LNCAP (cell line): ENCODE data around the gene HSPA2.

Source experiments
- TF ChIP-seq, protein P1 (sequence below): fragments of 450-650 bp; IDR thresholded peaks from 2 replicates; pipeline ENCODE4 v1.5.1; 2017; ENCODE audit warnings: mild to moderate bottlenecking

The HSPA2 gene

DNA sequence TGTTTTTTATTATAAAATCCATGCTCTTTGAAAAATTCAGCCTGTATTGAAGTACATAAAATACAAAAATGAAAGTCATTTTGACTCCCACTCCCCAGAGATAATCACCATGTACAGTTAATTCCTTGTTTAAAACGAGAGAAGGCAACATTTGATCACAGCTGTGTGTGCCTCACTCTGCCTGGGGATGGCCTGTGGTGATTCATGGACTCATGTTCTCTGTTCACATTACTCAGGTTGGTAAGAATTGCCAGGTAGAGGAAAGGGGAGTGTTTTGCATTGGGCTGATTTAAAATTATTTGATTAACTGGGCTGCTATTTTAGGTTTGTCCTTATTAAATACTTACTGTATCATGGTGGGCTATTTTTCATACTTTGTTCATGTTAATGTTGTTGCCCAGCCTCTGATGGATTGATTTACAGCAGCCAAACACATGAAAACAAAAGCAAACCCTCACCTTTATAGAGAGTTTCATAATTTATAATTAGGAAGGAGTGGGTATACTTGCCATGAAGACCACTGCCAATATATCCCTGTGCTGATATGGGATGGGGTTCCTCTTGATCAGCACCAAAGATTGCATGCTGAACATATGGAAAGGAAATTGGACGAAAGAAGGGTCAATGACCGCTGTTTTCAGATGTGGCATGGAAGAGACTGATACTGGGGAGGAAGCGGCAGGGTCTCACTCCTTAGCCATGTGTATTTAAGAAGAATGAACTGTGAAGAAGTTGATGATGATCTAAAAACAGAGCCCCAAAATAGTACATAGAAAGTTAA is 33.0 kb upstream of the HSPA2 start:
- TF ChIP-seq, protein P1, sequence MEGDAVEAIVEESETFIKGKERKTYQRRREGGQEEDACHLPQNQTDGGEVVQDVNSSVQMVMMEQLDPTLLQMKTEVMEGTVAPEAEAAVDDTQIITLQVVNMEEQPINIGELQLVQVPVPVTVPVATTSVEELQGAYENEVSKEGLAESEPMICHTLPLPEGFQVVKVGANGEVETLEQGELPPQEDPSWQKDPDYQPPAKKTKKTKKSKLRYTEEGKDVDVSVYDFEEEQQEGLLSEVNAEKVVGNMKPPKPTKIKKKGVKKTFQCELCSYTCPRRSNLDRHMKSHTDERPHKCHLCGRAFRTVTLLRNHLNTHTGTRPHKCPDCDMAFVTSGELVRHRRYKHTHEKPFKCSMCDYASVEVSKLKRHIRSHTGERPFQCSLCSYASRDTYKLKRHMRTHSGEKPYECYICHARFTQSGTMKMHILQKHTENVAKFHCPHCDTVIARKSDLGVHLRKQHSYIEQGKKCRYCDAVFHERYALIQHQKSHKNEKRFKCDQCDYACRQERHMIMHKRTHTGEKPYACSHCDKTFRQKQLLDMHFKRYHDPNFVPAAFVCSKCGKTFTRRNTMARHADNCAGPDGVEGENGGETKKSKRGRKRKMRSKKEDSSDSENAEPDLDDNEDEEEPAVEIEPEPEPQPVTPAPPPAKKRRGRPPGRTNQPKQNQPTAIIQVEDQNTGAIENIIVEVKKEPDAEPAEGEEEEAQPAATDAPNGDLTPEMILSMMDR: no peak

DNA sequence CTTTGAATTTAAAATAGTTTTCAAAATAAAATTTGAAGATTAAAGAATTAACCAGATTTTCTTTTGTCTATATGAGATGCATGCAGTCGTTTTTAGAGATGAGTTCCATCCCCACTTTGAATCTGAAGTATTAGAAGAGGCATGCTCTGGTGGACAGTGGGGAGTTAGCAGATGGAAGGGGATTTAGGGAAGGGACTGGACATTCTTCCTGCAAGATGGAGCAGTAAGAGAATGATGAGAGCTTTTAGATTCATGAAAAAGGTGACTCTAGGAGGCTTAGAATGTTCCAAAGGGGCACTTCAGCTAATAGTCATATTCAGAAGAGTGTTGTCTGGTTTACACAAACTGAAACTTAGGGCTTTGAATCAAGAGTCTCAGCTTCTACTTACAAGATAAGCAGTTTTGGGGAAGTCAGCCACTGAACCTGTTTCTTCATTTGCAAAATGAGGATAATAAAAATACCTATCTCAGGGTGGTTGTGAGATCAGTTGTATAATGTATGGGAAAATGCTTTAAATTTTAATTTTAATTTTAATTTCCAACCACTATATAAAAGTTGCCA is 32.2 kb upstream of the HSPA2 start:
- TF ChIP-seq, protein P1: no peak

DNA sequence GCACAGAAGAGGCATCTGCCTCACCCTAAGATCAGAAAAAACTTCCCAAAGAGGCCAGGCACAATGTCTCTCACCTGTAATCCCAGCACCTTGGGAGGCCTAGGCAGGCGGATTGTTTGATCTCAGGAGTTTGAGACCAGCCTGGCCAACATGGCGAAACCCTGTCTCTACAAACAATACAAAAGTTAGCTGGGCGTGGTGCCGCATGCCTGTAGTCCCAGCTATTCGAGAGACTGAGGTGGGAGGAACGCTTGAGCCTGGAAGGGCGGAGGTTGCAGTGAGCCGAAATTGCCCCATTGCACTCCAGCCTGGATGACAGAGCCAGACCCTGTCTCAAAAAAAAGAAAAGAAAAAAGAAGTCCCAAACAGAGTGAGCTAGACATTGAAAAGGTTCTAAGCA is 31.5 kb upstream of the HSPA2 start:
- TF ChIP-seq, protein P1: no peak

DNA sequence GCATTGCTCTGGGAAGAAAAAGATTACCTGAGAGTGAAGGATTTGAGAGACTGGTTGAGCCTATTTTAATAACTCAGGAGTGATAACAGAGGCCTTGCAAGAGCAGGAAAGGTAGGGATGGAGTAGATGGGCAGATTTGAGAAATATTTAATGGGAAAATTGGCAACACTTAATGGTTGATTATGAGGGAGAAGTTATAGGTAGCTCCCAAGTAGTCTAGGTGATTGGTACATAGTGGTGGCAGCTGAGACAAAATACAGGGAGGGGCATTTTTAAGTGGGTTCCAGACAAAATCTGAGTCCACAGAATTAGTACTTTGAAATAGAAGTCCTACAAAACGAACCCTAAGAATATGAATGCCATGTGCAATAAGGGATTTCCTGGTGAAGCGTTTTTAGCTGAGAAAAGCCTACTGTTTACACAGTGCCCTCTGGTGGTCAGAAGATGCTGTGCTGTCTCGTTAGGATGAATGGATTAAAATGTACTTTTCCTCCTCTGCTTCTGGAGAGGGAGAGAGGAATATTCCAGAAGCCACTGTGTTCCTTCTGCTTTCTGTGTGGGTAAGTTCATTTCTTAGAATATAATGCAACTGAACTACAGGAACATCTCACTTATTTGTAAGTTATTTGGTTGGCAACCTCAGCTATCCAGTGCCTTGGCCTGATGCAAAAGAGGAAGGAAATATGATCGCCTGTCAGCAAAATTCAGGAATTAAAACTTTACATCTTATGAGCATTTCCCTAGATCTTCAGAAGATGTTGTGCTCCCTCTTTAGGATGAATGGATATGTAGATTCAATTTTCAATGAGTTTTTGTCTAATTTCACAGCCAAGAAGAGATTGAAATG is 29.5 kb upstream of the HSPA2 start:
- TF ChIP-seq, protein P1: peak; percentile 96

DNA sequence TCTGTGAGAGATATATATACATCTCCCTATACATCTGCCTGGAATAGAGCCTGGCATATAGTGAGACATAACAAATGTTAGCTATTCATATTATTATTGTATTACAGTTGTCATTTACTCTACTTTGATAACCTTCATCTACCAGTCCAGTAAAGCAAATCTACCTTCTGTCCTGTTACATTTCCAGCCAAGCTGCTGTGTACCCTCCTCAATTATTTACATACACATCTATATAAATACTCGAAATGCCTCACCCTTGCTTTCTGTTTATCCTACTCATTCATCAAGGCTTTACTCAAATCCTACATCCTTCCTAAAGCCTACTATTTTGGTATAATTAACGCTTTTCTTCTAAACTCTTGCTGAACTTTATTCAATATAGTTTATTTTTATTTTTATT is 27.3 kb upstream of the HSPA2 start:
- TF ChIP-seq, protein P1: no peak

DNA sequence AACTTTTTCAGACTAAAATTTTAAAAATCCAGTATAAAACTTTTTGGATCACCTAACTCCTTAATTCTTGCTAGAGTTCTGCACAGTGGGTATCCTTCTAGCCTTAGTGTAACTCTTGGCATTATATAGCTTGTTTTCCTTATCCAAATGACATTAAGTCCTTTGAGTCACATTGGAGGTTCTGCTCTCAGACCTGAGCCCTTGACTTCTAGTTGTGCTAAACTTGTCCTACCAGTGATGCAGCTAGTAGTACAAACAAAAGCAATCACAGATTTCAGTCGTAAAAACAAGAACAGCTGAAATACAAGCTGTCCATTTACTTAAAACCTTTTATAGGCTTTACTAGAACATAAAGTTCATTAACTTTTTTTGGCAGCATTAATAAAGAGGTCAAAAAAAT is 25.5 kb upstream of the HSPA2 start:
- TF ChIP-seq, protein P1: no peak

DNA sequence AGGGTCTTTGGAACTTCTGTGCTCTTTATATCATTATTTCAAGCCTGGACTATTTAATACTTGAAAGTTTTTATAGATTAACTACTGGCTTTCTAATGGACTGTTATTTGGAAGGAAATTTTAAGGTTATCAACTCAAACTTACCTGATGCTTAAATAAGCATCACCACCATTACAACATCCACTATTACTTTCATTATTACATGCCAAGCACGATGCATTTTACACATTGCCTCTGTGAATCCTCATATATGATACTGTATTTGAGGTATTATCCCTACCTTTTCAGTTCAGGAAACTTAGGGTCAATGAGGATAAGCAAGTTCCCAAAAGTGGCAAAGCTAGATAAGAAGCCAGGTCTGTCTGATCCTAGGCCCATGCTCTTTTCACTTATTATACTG is 23.6 kb upstream of the HSPA2 start:
- TF ChIP-seq, protein P1: no peak
